HG02852 (cell line): ENCODE results near the gene IGSF21.

Experiments
- ATAC-seq: cut with Tn5 transposase; IDR thresholded peaks from one replicate; pipeline ENCODE4 v1.9.1; 2021; ENCODE audit warnings: mild to moderate bottlenecking, moderate library complexity; ENCODE audit not compliant: unreplicated experiment

The IGSF21 gene

GRCh38 chr1:18119289-18119688, 11.7 kb downstream of the IGSF21 start:
- ATAC-seq, result no peak

DNA sequence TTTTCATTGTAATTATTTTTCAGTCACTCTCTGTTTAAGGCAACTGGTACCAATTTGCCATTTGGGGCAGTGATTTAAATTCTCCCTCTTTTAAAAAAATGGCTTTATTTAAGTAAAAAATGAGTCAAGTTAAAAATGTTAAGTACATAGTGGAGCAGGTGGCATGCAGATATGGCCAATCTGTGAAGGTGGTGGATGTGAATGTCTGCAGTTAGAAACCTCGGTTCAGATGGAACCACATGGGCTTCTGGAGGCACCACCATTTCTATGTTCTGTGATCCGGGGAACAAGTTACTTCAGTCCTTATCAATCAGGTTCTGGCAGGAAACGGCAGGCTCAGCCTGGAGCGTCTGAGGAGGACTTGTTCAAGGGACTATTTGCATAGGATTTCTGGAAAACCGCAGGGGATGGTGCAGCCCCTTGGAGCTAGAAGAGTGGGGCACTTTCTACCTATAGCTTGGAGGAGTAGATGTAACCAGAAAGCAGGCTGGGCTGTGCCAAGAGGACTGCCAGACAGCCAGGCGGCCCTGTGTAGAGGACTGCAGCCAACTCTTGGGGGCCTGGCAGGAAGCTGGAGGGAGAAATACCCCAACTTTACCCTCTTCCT, 12.3 kb downstream of the IGSF21 start:
- no peak for ATAC-seq

- no peak for ATAC-seq
Measured at GRCh38 chr1:18120638-18121037, 13.0 kb downstream of the IGSF21 start.

DNA sequence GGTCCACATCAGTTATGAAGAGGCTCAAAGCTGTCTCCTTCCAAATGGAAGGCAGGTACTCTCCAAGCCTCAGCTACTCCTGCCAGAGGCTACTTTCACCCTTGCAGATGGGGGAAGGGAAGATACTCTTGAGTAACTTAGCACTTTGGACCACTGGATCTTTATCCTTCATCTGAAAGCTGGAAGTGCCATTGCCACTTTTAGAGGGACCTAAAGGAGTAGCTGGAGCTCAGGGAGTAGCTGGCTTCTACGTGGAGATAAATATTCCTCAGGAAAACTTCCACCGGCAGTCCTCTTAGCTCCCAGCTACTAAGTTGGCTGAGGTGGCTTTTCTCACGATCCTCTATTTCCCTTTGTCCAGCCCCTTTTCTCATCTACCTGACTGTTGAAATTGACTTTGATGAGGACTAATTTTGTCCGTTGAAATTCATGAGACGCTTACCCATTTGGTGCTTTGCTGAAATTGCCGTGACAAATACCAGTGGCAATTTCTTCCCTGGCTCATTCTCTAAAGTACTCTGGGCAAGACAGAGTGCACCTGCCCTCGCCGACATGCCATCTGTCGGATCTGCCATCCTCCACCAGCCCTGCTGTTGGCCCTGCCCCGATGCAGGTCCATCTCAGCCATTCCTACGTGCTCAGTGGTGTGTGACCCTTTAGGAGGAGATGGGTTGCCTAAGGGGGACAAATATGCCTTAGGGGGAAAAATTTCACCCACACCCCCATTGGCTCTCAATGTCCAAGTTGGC, 13.6 kb downstream of the IGSF21 start:
- ATAC-seq, result no peak

- no peak for ATAC-seq
Measured at GRCh38 chr1:18123467-18123992, 15.9 kb downstream of the IGSF21 start.

DNA sequence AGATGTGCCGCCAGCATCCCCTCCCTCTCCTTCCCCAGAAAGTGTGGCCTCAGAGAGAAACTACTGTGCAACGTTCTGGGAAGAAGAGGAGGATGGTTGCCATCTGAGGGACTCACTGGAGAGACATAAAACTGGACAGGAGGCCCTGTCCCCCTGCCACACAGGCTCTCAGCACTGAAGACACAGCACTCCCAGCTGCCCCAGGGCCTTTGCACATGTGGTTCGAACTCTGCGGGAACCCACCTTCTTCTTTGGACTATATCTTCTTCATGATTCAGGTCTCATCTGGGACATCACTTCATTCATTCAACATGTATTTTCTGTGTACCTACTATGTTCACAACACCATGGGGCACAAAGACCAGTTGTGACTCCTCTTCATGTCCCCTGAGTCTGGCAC, 17.4 kb downstream of the IGSF21 start:
- ATAC-seq, result no peak

GRCh38 chr1:18126616-18127015, 19.0 kb downstream of the IGSF21 start:
- no peak for ATAC-seq

DNA sequence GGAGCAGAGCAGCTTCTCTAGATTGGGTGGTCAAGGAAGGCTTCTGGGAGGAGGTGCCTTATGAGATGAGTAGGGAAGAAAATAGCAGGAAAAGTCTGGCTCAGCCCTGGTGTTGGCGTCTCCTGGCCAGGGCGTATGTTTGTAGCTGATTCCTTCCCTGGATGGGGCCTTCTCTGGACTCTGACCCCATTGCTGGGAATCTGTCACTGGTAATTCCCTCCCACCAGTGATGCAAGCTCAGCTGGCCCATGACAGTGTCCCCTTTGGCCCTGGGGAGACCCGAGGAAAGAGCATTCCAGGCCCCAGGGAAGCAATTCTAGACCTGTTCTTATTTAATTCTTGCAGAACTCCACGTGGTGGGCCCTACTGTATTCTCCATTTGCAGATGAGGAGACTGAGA, 20.7 kb downstream of the IGSF21 start:
- no peak for ATAC-seq

DNA sequence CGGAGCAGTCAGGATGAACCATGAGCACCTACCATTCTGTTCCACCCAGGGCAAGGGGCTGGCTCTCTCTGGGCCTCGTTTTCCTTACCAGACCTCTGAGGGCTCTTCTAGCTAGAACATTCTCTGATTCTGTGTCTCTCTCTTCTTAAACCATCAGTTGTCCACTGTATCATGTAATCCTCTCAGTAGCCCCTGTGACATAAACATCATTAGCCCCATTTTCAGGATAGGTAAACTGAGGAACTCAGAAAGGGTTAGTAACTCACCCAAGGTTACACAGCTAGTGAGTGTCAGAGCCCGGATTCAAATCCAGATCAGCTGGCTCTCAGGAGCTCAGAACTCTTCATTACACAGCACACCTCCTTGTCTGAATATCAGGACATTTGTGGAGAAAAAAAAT, 22.8 kb downstream of the IGSF21 start:
- no peak for ATAC-seq

DNA sequence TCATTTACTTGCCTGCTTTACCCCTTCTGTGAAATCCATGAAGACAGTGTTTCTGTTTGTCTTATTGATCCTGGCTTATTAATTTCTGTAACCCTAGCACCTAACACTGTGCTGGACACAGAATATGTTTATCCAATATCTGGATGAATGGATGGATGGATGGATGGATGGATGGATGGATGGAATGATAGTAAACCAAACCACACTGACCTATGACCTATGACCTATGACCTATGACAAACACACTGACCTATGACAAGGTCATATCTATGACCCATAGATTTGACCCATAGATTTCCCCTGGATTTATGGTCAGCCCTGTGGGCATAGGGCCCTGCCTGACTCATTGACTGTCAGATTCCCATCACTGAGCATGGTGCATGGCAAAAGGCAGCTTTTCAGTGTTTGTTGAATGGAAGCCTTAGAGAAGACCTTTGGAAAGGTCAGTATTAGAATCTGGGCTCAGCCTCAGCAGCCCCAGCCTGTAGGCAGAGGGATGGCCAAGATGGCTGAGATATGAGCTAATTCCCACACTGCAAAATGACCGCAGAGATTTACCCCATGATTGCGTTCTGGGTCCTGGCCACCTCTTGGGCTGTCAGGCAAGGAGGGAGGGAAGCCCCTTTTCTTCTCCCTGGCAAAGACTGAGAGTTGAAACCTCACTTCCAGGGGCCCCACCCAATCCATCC, 24.6 kb downstream of the IGSF21 start:
- ATAC-seq, result no peak

DNA sequence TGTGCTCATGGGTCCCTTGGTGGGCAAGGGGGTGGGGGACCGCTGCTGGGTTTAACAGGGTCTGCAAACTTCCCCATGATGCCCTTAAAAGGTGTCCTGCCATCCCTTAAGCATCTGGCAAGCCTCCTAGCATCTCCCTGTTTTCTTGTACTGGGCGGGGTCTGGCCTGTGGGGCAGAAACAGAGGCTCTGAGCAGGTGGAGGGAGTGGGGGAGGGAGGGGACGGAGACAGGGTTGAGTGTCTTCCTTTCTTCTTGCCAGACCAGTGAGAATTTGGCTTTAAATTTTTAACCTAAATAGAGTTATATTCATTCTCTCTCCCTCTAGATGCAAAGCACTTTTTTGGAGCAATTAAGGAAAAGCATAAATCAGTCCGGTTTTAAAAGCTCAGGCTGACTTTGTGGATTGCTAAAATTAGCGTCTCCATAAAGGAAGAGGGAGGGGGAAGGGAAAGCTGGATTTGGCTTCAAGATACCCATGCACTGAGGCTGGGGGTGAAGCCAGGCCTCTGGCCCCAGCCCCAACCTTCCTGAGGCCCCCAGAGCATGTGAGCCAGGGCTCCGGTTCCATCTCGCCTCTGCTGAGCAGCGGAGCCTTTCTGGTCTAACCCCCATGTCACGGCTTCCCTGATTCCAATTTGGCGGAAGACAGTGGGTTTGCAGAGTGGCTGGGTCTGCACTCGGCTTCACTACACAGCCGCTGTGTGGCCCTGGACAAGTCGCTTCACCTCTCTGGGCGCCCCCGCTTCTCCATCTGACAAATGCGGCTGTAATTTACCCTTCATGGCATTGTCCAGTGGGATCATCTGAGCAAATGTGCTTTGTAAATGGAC, 25.3 kb downstream of the IGSF21 start:
- no peak for ATAC-seq

DNA sequence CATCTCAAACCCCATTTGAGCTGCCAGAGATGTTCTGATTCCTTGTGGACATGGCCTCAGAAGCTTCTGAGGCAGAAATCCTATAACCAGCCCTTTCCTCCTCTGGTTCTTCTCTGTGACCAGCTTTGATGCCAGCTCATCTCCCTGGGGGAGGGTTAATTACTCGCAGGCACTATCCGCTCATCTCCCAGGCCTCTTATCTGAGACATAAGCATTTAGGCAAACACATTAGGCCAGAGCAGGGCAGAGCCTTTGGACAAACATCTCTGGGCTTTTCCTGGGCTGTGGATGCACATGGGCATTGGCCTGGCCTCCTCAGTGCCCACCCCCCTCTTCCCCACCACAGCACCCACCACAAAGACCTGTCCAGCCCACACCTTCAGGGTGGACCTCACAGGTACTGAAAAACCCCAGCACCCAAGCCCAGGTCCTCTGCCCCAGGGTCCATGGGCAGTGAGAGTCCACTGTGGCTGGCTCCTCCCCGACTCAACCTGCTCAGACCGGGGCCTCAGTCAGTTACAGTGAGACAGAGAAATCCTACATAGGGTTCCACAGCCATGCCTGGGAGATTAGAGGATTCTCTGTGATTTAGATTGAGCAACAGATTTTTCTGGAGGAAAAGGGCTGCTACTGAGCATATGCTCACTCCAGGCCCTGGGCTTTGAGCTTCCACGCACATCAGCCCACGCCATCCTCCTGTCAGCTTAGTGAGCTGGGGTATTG, 26.9 kb downstream of the IGSF21 start:
- ATAC-seq, result no peak

GRCh38 chr1:18137759-18138345, 30.3 kb downstream of the IGSF21 start:
- ATAC-seq, result no peak

- ATAC-seq, result no peak
Measured at GRCh38 chr1:18139198-18139981, 31.8 kb downstream of the IGSF21 start.

- no peak for ATAC-seq
Measured at GRCh38 chr1:18140411-18140810, 32.8 kb downstream of the IGSF21 start.

GRCh38 chr1:18141661-18142060, 34.1 kb downstream of the IGSF21 start:
- ATAC-seq, result no peak

- no peak for ATAC-seq
Measured at GRCh38 chr1:18142471-18142870, 34.9 kb downstream of the IGSF21 start.

DNA sequence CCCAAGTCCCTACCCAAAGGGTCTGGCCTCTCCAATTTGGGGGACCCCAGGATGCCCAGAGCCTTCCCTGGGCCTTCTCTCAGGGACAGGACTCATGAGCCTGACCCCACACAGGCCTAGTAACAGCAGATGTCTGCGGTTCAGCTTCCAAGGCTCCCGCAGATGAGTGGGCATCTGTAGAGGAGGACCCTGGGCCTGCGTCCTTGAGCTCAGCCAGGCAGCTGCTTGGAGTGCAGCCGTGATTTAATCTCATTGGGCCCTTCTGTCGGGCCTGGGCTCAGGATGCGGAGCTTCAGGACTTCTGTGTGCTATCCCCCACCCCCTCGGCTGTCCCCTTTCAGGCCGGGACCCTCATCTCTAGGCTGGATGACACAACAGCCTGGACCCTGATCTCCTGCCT, 35.4 kb downstream of the IGSF21 start:
- no peak for ATAC-seq

GRCh38 chr1:18144062-18144461, 36.5 kb downstream of the IGSF21 start:
- no peak for ATAC-seq
